Neuronal stem cell (in vitro differentiated cells): Measurements from ENCODE around the gene UGT1A7.

ENCODE experiments used
- DNase-seq: peaks from one replicate; pipeline ENCODE4 v3.0.0-alpha.2; 2013; ENCODE audit warnings: low spot score
- H2AFZ ChIP-seq: one replicate; pipeline ENCODE4 v1.6.1; 2013; ENCODE audit warnings: mild to moderate bottlenecking, low read length, inconsistent platforms
- H2AK5ac ChIP-seq: 2 replicates; pipeline ENCODE4 v1.6.1; 2013; ENCODE audit warnings: low read depth, mild to moderate bottlenecking, inconsistent platforms, low read length, moderate library complexity, mixed read lengths
- H2BK120ac ChIP-seq: 2 replicates; pipeline ENCODE4 v1.6.1; 2013; ENCODE audit warnings: low read depth, mild to moderate bottlenecking, inconsistent platforms, low read length, moderate library complexity, mixed read lengths
- H2BK12ac ChIP-seq: one replicate; pipeline ENCODE4 v1.6.1; 2013; ENCODE audit warnings: low read length, inconsistent platforms
- H2BK15ac ChIP-seq: 2 replicates; pipeline ENCODE4 v1.6.1; 2013; ENCODE audit warnings: mild to moderate bottlenecking, low read length, inconsistent platforms, mixed read lengths
- H2BK5ac ChIP-seq: one replicate; pipeline ENCODE4 v1.6.1; 2013; ENCODE audit warnings: inconsistent platforms, mild to moderate bottlenecking, low read length, moderate library complexity
- H3K14ac ChIP-seq: one replicate; pipeline ENCODE4 v1.6.1; 2013; ENCODE audit warnings: low read length, inconsistent platforms
- H3K18ac ChIP-seq: 2 replicates; pipeline ENCODE4 v1.6.1; 2013; ENCODE audit warnings: low read length, inconsistent platforms
- H3K23ac ChIP-seq: 2 replicates; pipeline ENCODE4 v1.6.1; 2013; ENCODE audit warnings: low read depth, mild to moderate bottlenecking, mixed read lengths, low read length, inconsistent platforms; ENCODE audit not compliant: poor library complexity
- H3K27ac ChIP-seq: replicated peaks from 3 replicates; pipeline ENCODE4 v1.5.1; 2013; ENCODE audit warnings: low read length, inconsistent platforms
- H3K27me3 ChIP-seq, 3 experiments: 2 replicates each; pipeline ENCODE4 v1.6.1; 2013; ENCODE audit warnings: low read length in 3 of 3, mild to moderate bottlenecking in 2 of 3, inconsistent platforms in 1 of 3, low read depth in 1 of 3, mixed read lengths in 1 of 3, moderate library complexity in 1 of 3; ENCODE audit not compliant: control insufficient read depth in 3 of 3, insufficient read depth in 3 of 3
- H3K36me3 ChIP-seq, 2 donors: replicated peaks in 1 of 2; 2 replicates each; pipeline ENCODE4 v1.6.1; 2013; ENCODE audit warnings: low read length in 2 of 2; ENCODE audit not compliant: control insufficient read depth in 2 of 2, insufficient read depth in 2 of 2
- H3K4ac ChIP-seq: 2 replicates; pipeline ENCODE4 v1.6.1; 2013; ENCODE audit warnings: inconsistent platforms, mild to moderate bottlenecking, low read length, moderate library complexity
- H3K4me1 ChIP-seq, 2 donors: 1 replicate in 1 of 2; 2 replicates in 1 of 2; pipeline ENCODE4 v1.6.1; 2013; ENCODE audit warnings: low read length in 2 of 2, low read depth in 1 of 2; ENCODE audit not compliant: control insufficient read depth in 2 of 2, insufficient read depth in 1 of 2
- H3K4me2 ChIP-seq: one replicate; pipeline ENCODE4 v1.6.1; 2013; ENCODE audit warnings: mild to moderate bottlenecking, low read length, inconsistent platforms; ENCODE audit not compliant: insufficient read depth, poor library complexity, severe bottlenecking
- H3K4me3 ChIP-seq, 2 donors: 2 replicates each; pipeline ENCODE4 v1.5.1; 2013; ENCODE audit warnings: low read length in 2 of 2, mild to moderate bottlenecking in 2 of 2, inconsistent platforms in 1 of 2, moderate library complexity in 1 of 2
- H3K79me1 ChIP-seq: one replicate; pipeline ENCODE4 v1.6.1; 2013; ENCODE audit warnings: low read depth, mild to moderate bottlenecking, inconsistent platforms, low read length, moderate library complexity
- H3K9ac ChIP-seq: one replicate; pipeline ENCODE4 v1.6.1; 2013; ENCODE audit warnings: mild to moderate bottlenecking, low read depth, low read length, inconsistent platforms; ENCODE audit not compliant: poor library complexity
- H3K9me3 ChIP-seq, 2 donors: replicated peaks in 1 of 2; 2 replicates each; pipeline versions ENCODE3 to v1.6.1; 2013; ENCODE audit warnings: low read length in 2 of 2, mild to moderate bottlenecking in 2 of 2, inconsistent platforms in 1 of 2, low read depth in 1 of 2, mixed read lengths in 1 of 2, moderate library complexity in 1 of 2; ENCODE audit not compliant: control insufficient read depth in 2 of 2, insufficient read depth in 1 of 2
- H4K8ac ChIP-seq: one replicate; pipeline ENCODE4 v1.6.1; 2013; ENCODE audit warnings: low read depth, mild to moderate bottlenecking, inconsistent platforms, low read length, moderate library complexity
- H4K91ac ChIP-seq: one replicate; pipeline ENCODE4 v1.6.1; 2013; ENCODE audit warnings: low read length, low read depth, mild to moderate bottlenecking, inconsistent platforms; ENCODE audit not compliant: poor library complexity
- WGBS, 2 donors: extraction: QIAGEN DNeasy Blood & Tissue Kit; methylation state at CpG; one replicate each; pipeline ENCODE4 v1.1.7; 2013; ENCODE audit warnings: missing lambda C conversion rate in 2 of 2, mixed read lengths in 1 of 2; ENCODE audit not compliant: insufficient read length in 2 of 2, insufficient replicate concordance in 1 of 2; ENCODE audit errors: extremely low coverage in 2 of 2; 5-methylcytosine and 5-hydroxymethylcytosine counted together

The UGT1A7 gene

GRCh38 chr2:233816771-233817170, 135.1 kb downstream of the UGT1A7 start:
- no peak overlapping the region for H2BK5ac ChIP-seq
- H4K8ac ChIP-seq = no peak overlapping the region
- peaks cover 0 to 3% (median 0%) of the 10 kb centered on the region in 3 experiments for H3K27me3 ChIP-seq
- no peak overlapping the region for H3K4me3 ChIP-seq
- H3K36me3 ChIP-seq = no peaks in the 10 kb centered on the region
- no peak overlapping the region for H2BK12ac ChIP-seq
- no peak for DNase-seq
- no peak overlapping the region for H3K14ac ChIP-seq
- H3K4ac ChIP-seq = no peak overlapping the region
- H3K9ac ChIP-seq = no peak overlapping the region
- H2AK5ac ChIP-seq = no peak overlapping the region
- no peak overlapping the region for H3K18ac ChIP-seq
- H2BK15ac ChIP-seq = no peak overlapping the region
- H3K4me1 ChIP-seq = peaks cover 0 to 2% of the 10 kb centered on the region in 2 donors
- H3K23ac ChIP-seq = no peak overlapping the region
- no peak overlapping the region for H2AFZ ChIP-seq
- no peaks in the 10 kb centered on the region for H3K79me1 ChIP-seq
- H3K9me3 ChIP-seq = no peaks in the 10 kb centered on the region
- no peak overlapping the region for H3K4me2 ChIP-seq
- no peak overlapping the region for H4K91ac ChIP-seq
- no peak overlapping the region for H3K27ac ChIP-seq
- H2BK120ac ChIP-seq = no peak overlapping the region
- no CpG with 5 or more reads among the region's 4 CpGs for WGBS, 2 donors

DNA sequence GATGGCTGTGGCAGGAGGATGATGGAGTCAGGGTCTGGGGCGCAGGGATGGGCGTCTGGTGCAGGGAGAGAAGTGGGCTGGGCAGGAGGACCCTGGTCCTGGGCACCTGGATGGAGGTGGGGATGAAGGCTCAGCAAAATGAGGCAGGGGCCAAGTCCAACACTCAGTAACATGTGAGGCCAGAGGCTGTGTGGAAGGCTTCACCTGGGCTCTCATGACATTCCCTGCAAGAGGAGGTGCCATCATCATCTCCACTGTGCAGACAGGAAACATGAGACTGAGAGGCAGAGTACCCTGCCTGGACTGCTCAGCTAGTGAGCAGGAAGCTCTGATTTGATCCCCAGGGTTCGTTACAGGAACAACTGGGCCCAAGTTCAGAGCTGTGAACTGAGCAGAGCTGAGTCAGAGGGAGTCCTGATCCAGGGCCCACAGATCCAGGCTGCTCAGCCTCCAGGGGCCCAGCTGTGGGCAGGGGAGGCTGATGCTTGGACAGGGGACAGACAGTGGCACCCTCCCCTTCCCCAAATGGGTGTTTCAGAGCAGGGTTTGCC, 135.7 kb downstream of the UGT1A7 start:
- H3K4ac ChIP-seq = no peak overlapping the region
- H3K23ac ChIP-seq = no peak overlapping the region
- H3K27me3 ChIP-seq = peaks cover 0 to 3% (median 0%) of the 10 kb centered on the region in 3 experiments
- H3K18ac ChIP-seq = peak overlapping the region; percentile 50
- no peak overlapping the region for H2BK5ac ChIP-seq
- H2BK15ac ChIP-seq = no peak overlapping the region
- no peaks in the 10 kb centered on the region for H3K36me3 ChIP-seq
- WGBS, 2 donors = no CpG with 5 or more reads among the region's 3 CpGs
- H3K9me3 ChIP-seq = no peaks in the 10 kb centered on the region
- H3K4me2 ChIP-seq = no peak overlapping the region
- peak overlapping the region; percentile 76 for H2AK5ac ChIP-seq
- H3K4me1 ChIP-seq = peaks cover 0 to 2% of the 10 kb centered on the region in 2 donors
- H3K79me1 ChIP-seq = no peaks in the 10 kb centered on the region
- no peak overlapping the region for H3K27ac ChIP-seq
- no peak overlapping the region for H4K91ac ChIP-seq
- H2AFZ ChIP-seq = no peak overlapping the region
- H3K14ac ChIP-seq = peak overlapping the region; percentile 3
- H4K8ac ChIP-seq = no peak overlapping the region
- no peak for DNase-seq
- no peak overlapping the region for H2BK120ac ChIP-seq
- H2BK12ac ChIP-seq = no peak overlapping the region
- H3K9ac ChIP-seq = peak overlapping the region; percentile 31
- H3K4me3 ChIP-seq = no peak overlapping the region

DNA sequence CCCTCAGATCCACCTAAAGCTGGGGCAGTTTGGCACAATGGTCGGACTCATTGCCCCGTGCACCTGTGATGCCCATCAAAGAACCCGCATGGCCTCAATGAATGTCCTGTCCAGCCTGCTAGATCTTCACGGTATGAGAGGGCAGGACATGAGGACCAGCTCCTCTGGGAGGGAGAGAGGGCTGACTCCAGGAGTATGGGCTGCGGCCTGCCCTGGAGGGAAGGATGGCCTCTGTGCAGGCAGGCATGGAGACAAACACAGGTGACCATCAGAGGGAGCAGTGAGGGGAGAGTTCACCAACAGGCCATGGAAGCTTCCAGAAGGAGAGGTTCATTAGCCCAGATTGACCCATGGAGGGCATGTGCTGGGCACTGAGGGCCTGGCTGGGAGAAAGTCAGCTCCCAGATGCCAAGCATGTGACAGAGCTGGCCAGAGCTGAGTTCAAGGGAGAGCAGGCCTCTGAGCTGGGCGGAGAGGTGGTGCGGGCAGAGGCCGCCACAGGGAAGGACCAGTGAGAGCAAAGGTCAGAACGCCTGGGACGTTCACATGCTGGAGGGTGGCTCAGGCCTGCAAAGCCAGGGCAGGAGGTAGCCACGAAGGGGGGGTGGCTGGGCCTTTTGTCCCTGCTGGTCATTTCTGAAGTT, 136.4 kb downstream of the UGT1A7 start:
- Histone ChIP-seq H2AFZ (no peak overlapping the region), H3K4ac (no peak overlapping the region), H2BK120ac (no peak overlapping the region), H3K36me3 (no peaks in the 10 kb centered on the region), H3K27me3 (peaks cover 0 to 3% (median 0%) of the 10 kb centered on the region in 3 experiments), H2BK15ac (no peak overlapping the region), H3K9me3 (no peaks in the 10 kb centered on the region), H4K8ac (no peak overlapping the region), H3K4me3 (no peak overlapping the region), H3K23ac (peak overlapping the region; percentile 62), H3K4me1 (peaks cover 0 to 2% of the 10 kb centered on the region in 2 donors), H3K79me1 (no peaks in the 10 kb centered on the region), H3K27ac (no peak overlapping the region), H2BK12ac (no peak overlapping the region), H2AK5ac (peak overlapping the region; percentile 76), H3K4me2 (no peak overlapping the region), H2BK5ac (no peak overlapping the region), H3K9ac (peak overlapping the region; percentile 10), H3K18ac (peak overlapping the region; percentile 61), H4K91ac (no peak overlapping the region), H3K14ac (no peak overlapping the region)
- DNase-seq = no peak
- WGBS, 2 donors = no CpG with 5 or more reads among the region's 11 CpGs

- no CpG with 5 or more reads among the region's 17 CpGs for WGBS, 2 donors
- Histone ChIP-seq H3K79me1 (no peaks in the 10 kb centered on the region), H4K91ac (no peak overlapping the region), H2BK5ac (no peak overlapping the region), H2BK15ac (peak overlapping the region; percentile 35), H3K23ac (no peak overlapping the region), H3K4me3 (no peak overlapping the region), H3K9me3 (no peaks in the 10 kb centered on the region), H3K36me3 (no peaks in the 10 kb centered on the region), H2AFZ (no peak overlapping the region), H3K9ac (no peak overlapping the region), H3K14ac (peak overlapping the region; percentile 42), H3K4me2 (no peak overlapping the region), H3K4ac (no peak overlapping the region), H2BK120ac (no peak overlapping the region), H2BK12ac (no peak overlapping the region), H4K8ac (no peak overlapping the region), H2AK5ac (peak overlapping the region; percentile 49), H3K18ac (no peak overlapping the region), H3K27me3 (peaks cover 0 to 3% (median 0%) of the 10 kb centered on the region in 3 experiments), H3K4me1 (peaks cover 0 to 2% of the 10 kb centered on the region in 2 donors), H3K27ac (no peak overlapping the region)
- no peak for DNase-seq
These were observed 137.2 kb downstream of the UGT1A7 start for GRCh38 chr2:233818639-233819621.
